DND-41 (cell line): ENCODE data around the gene LRRC37B.
"Not testable (repeated sequence)": the region's sequence is repeated elsewhere in the genome, so short reads cannot be mapped to it uniquely, and the experiment has no call there.

ENCODE experiments used
- ATAC-seq: fragments of 200-7000 bp; cut with Tn5 transposase; 3 replicates; pipeline ENCODE4 v1.9.1; 2021; ENCODE audit warnings: low read depth; ENCODE audit not compliant: insufficient read depth
- DNase-seq: peaks from one replicate; pipeline ENCODE4 v3.0.0-alpha.2; 2020
- H2AFZ ChIP-seq: 2 replicates; pipeline ENCODE4 v1.6.0; 2012; ENCODE audit warnings: low read depth, low read length
- H3K27ac ChIP-seq: 2 replicates; pipeline ENCODE4 v1.5.1; 2012; ENCODE audit warnings: low read length, inconsistent platforms
- H3K27me3 ChIP-seq: fragments of 200-600 bp; sonication (generic); 2 replicates; pipeline ENCODE4 v1.6.0; 2012; ENCODE audit warnings: low read length, mild to moderate bottlenecking, inconsistent platforms; ENCODE audit not compliant: insufficient read depth, poor library complexity
- H3K36me3 ChIP-seq: 2 replicates; pipeline ENCODE4 v1.5.1; 2012; ENCODE audit warnings: low read length, inconsistent platforms; ENCODE audit not compliant: insufficient read depth
- H3K4me1 ChIP-seq: 2 replicates; pipeline ENCODE4 v1.5.1; 2012; ENCODE audit warnings: mild to moderate bottlenecking, low read length; ENCODE audit not compliant: insufficient read depth
- H3K4me2 ChIP-seq: 2 replicates; pipeline ENCODE4 v1.6.0; 2012; ENCODE audit warnings: mild to moderate bottlenecking, moderate library complexity, low read length, inconsistent platforms; ENCODE audit not compliant: insufficient read depth
- H3K4me3 ChIP-seq, 2 experiments: fragments of 200-600 bp in 1 of 2; shearing (Covaris generic) in 1 of 2; 2 replicates each; pipeline ENCODE4 v1.5.1; 2012 to 2016; ENCODE audit warnings: inconsistent platforms in 2 of 2, low read length in 2 of 2, mild to moderate bottlenecking in 2 of 2, low read depth in 1 of 2, moderate library complexity in 1 of 2
- H3K79me2 ChIP-seq: 2 replicates; pipeline ENCODE4 v1.6.0; 2012; ENCODE audit warnings: low read length, inconsistent platforms; ENCODE audit not compliant: insufficient read depth
- H3K9ac ChIP-seq: 2 replicates; pipeline ENCODE4 v1.6.0; 2012; ENCODE audit warnings: low read depth, mild to moderate bottlenecking, inconsistent platforms, low read length, moderate library complexity
- H3K9me3 ChIP-seq: 2 replicates; pipeline ENCODE4 v1.5.1; 2012; ENCODE audit warnings: low read length, moderate library complexity, mild to moderate bottlenecking, inconsistent platforms; ENCODE audit not compliant: insufficient read depth, severe bottlenecking
- H4K20me1 ChIP-seq: 2 replicates; pipeline ENCODE4 v1.6.0; 2012; ENCODE audit warnings: low read length; ENCODE audit not compliant: insufficient read depth
- EZH2 ChIP-seq: IDR thresholded peaks from 3 replicates; pipeline ENCODE4 v1.6.1; 2012; ENCODE audit warnings: borderline replicate concordance, low read depth, mild to moderate bottlenecking, moderate library complexity, low read length, inconsistent platforms; ENCODE audit not compliant: severe bottlenecking

LRRC37B gene

DNA sequence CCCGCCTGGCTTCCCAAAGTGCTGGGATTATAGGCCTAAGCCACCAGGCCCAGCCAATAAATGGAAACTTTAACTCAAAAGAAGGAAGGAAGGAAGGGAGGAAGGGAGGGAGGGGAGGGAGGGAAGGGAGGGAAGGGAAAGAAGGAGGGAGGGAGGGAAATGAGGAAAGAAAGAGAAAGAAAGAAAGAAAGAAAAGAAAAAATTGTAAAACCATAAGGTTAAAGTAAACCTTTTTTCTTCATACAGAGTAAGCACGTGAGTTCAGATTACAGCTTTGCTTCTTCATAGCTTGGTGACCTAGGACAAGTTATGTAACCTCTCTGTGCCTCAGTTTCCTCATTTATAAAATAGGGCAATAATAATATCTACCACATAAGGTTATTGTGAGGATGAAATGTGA is 26.0 kb downstream of the LRRC37B start:
- TF ChIP-seq EZH2 = no peak
- no peaks in the 10 kb centered on the region for H4K20me1 ChIP-seq
- no peaks in the 10 kb centered on the region for H3K27me3 ChIP-seq
- H3K4me2 ChIP-seq = no peak overlapping the region
- no peak overlapping the region for H2AFZ ChIP-seq
- H3K27ac ChIP-seq = no peak overlapping the region
- no peaks in the 10 kb centered on the region for H3K4me1 ChIP-seq
- DNase-seq (no peak), ATAC-seq (no peak)
- H3K9me3 ChIP-seq = no peaks in the 10 kb centered on the region
- H3K4me3 ChIP-seq = no peak overlapping the region
- no peak overlapping the region for H3K9ac ChIP-seq
- peaks cover 35% of the 10 kb centered on the region; the same call in 1 of the 2 replicates for H3K36me3 ChIP-seq
- no peaks in the 10 kb centered on the region for H3K79me2 ChIP-seq

DNA sequence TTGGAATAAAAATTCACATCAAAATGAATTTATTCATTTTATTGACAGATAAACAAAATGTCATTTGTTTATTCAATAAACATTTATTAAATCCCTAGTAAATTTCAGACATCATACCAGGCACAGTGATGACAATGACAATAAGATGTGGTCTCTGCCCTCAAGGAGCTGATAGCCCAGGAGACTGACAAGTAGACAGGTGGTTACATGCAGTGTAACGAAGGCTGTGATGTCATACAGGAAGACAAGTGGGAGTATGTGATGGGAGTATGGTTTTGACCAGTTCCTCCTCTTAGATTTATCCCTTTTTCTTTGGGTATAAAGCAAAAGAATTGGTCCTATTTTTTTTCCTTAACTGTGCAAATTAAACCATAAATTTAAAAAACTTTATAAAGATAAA is 26.6 kb downstream of the LRRC37B start:
- H3K9me3 ChIP-seq, H4K20me1 ChIP-seq, ATAC-seq, H3K79me2 ChIP-seq, H3K9ac ChIP-seq, H3K4me3 ChIP-seq, DNase-seq, H2AFZ ChIP-seq, H3K4me1 ChIP-seq, H3K27me3 ChIP-seq, H3K27ac ChIP-seq, H3K4me2 ChIP-seq: not testable (repeated sequence)
- peaks cover 35% of the 10 kb centered on the region; the same call in 1 of the 2 replicates for H3K36me3 ChIP-seq

GRCh38 chr17:32040246-32040645 is 33.1 kb downstream of the LRRC37B start:
- H3K79me2 ChIP-seq, H3K4me1 ChIP-seq, H3K9ac ChIP-seq, H4K20me1 ChIP-seq, H3K27me3 ChIP-seq, H3K9me3 ChIP-seq, DNase-seq, H3K27ac ChIP-seq, H3K4me2 ChIP-seq, H3K4me3 ChIP-seq, H2AFZ ChIP-seq, ATAC-seq: not testable (repeated sequence)
- peaks cover 45% of the 10 kb centered on the region for H3K36me3 ChIP-seq

- not testable (repeated sequence) for H2AFZ ChIP-seq, H3K4me1 ChIP-seq, H3K27me3 ChIP-seq, ATAC-seq, H3K9ac ChIP-seq, H4K20me1 ChIP-seq, H3K27ac ChIP-seq, H3K9me3 ChIP-seq, DNase-seq, H3K79me2 ChIP-seq, H3K4me2 ChIP-seq, H3K4me3 ChIP-seq
- peaks cover 36% of the 10 kb centered on the region for H3K36me3 ChIP-seq
Measured at GRCh38 chr17:32041306-32041875, 34.2 kb downstream of the LRRC37B start.

GRCh38 chr17:32042266-32042665 is 35.1 kb downstream of the LRRC37B start:
- DNase-seq, H3K4me3 ChIP-seq, H3K27me3 ChIP-seq, H3K4me2 ChIP-seq, ATAC-seq, H3K79me2 ChIP-seq, H3K9me3 ChIP-seq, H2AFZ ChIP-seq, H3K9ac ChIP-seq, H4K20me1 ChIP-seq, H3K4me1 ChIP-seq, H3K27ac ChIP-seq: not testable (repeated sequence)
- H3K36me3 ChIP-seq = peaks cover 27% of the 10 kb centered on the region

- H3K4me2 ChIP-seq, H3K9ac ChIP-seq, DNase-seq, H3K79me2 ChIP-seq, H4K20me1 ChIP-seq, H3K9me3 ChIP-seq, H2AFZ ChIP-seq, ATAC-seq, H3K27me3 ChIP-seq, H3K27ac ChIP-seq, H3K4me3 ChIP-seq, H3K4me1 ChIP-seq: not testable (repeated sequence)
- peaks cover 14% of the 10 kb centered on the region for H3K36me3 ChIP-seq
Measured at GRCh38 chr17:32045611-32046010, 38.4 kb downstream of the LRRC37B start.

DNA sequence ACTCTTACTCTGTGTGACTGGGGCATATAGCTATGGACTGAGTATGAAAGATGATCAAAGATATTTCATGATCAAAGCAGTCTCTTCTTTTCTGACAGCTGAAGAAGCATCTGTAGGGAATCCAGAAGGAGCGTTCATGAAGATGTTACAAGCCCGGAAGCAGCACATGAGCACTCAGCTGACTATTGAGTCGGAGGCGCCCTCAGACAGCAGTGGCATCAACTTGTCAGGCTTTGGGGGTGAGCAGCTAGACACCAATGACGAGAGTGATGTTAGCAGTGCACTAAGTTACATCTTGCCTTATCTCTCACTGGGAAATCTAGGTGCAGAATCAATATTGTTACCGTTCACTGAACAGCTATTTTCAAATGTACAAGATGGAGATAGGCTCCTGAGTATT is 40.5 kb downstream of the LRRC37B start:
- not testable (repeated sequence) for H3K4me1 ChIP-seq, H3K27me3 ChIP-seq, H3K9me3 ChIP-seq, H3K9ac ChIP-seq, H3K27ac ChIP-seq, H3K79me2 ChIP-seq, ATAC-seq, H2AFZ ChIP-seq, H4K20me1 ChIP-seq, H3K36me3 ChIP-seq, H3K4me3 ChIP-seq, DNase-seq, H3K4me2 ChIP-seq

GRCh38 chr17:32054985-32055384 is 47.8 kb downstream of the LRRC37B start:
- not testable (repeated sequence) for H3K9ac ChIP-seq, H4K20me1 ChIP-seq, H3K79me2 ChIP-seq, H3K4me3 ChIP-seq, H3K27me3 ChIP-seq, H3K27ac ChIP-seq, H3K4me2 ChIP-seq, ATAC-seq, H2AFZ ChIP-seq, H3K36me3 ChIP-seq, DNase-seq, H3K9me3 ChIP-seq, H3K4me1 ChIP-seq
